Activated naive CD8-positive, alpha-beta T cell treated with anti-CD3 and anti-CD28 coated beads, Interleukin-2, amount 50 U/mL, for 24 hours (primary cell): Measurements from ENCODE around the gene TMEM256.

Experiments used
- ATAC-seq: fragments of 150-1000 bp; cut with Tn5 transposase; one replicate; pipeline ENCODE4 v1.10.0; 2021
- DNase-seq: peaks from one replicate; pipeline ENCODE4 v3.0.0; 2021
- H3K27ac Mint-ChIP-seq: one replicate; pipeline ENCODE4 v1.8.0; 2021; ENCODE audit warnings: mild to moderate bottlenecking, mixed read lengths
- H3K27me3 Mint-ChIP-seq: one replicate; pipeline ENCODE4 v1.8.0; 2021; ENCODE audit warnings: mixed read lengths
- H3K36me3 Mint-ChIP-seq: one replicate; pipeline ENCODE4 v1.8.0; 2021; ENCODE audit warnings: low read depth, mixed read lengths
- H3K4me1 Mint-ChIP-seq: one replicate; pipeline ENCODE4 v1.8.0; 2021; ENCODE audit warnings: mixed read lengths
- H3K4me3 Mint-ChIP-seq: one replicate; pipeline ENCODE4 v1.8.0; 2021; ENCODE audit warnings: mild to moderate bottlenecking, moderate library complexity, mixed read lengths
- H3K9me3 Mint-ChIP-seq: one replicate; pipeline ENCODE4 v1.8.0; 2021; ENCODE audit warnings: mixed read lengths

The TMEM256 gene

GRCh38 chr17:7437369-7437863 is 33.5 kb upstream of the TMEM256 start:
- peak overlapping the region; percentile 91 for H3K4me3 Mint-ChIP-seq
- H3K4me1 Mint-ChIP-seq = peaks cover 46% of the 10 kb centered on the region
- ATAC-seq (no peak), DNase-seq (no peak)
- H3K27ac Mint-ChIP-seq = no peak overlapping the region
- H3K36me3 Mint-ChIP-seq = peaks cover 4% of the 10 kb centered on the region
- peaks cover 34% of the 10 kb centered on the region for H3K27me3 Mint-ChIP-seq
- no peaks in the 10 kb centered on the region for H3K9me3 Mint-ChIP-seq

GRCh38 chr17:7436556-7437368 is 32.9 kb upstream of the TMEM256 start:
- Mint-ChIP-seq H3K4me1 (peaks cover 46% of the 10 kb centered on the region), H3K9me3 (no peaks in the 10 kb centered on the region), H3K27ac (peak overlapping the region; percentile 95), H3K4me3 (peak overlapping the region; percentile 91), H3K27me3 (peaks cover 30% of the 10 kb centered on the region), H3K36me3 (peaks cover 4% of the 10 kb centered on the region)
- DNase-seq (peak; percentile 84), ATAC-seq (peak; percentile 77)

GRCh38 chr17:7435676-7436555 is 32.0 kb upstream of the TMEM256 start:
- Mint-ChIP-seq H3K4me1 (peaks cover 44% of the 10 kb centered on the region), H3K9me3 (no peaks in the 10 kb centered on the region), H3K27me3 (peaks cover 23% of the 10 kb centered on the region), H3K27ac (peak overlapping the region; percentile 95), H3K4me3 (peak overlapping the region; percentile 91), H3K36me3 (peaks cover 4% of the 10 kb centered on the region)
- DNase-seq (peak; percentile 65), ATAC-seq (peak; percentile 25)

GRCh38 chr17:7432296-7432695 is 28.4 kb upstream of the TMEM256 start:
- Mint-ChIP-seq H3K4me3 (no peak overlapping the region), H3K9me3 (no peaks in the 10 kb centered on the region), H3K27ac (no peak overlapping the region), H3K4me1 (peaks cover 17% of the 10 kb centered on the region), H3K27me3 (no peaks in the 10 kb centered on the region), H3K36me3 (no peaks in the 10 kb centered on the region)
- DNase-seq (no peak), ATAC-seq (no peak)

GRCh38 chr17:7431231-7431630 is 27.3 kb upstream of the TMEM256 start:
- H3K36me3 Mint-ChIP-seq = no peaks in the 10 kb centered on the region

GRCh38 chr17:7429722-7430121 is 25.8 kb upstream of the TMEM256 start:
- Mint-ChIP-seq H3K27ac (no peak overlapping the region), H3K4me1 (no peaks in the 10 kb centered on the region), H3K9me3 (no peaks in the 10 kb centered on the region), H3K4me3 (no peak overlapping the region), H3K36me3 (no peaks in the 10 kb centered on the region), H3K27me3 (no peaks in the 10 kb centered on the region)
- no peak for DNase-seq
- ATAC-seq = no peak

More at GRCh38 chr17:7431231-7431630, 27.3 kb upstream of the TMEM256 start:
- no peak for ATAC-seq
- H3K4me3 Mint-ChIP-seq = no peak overlapping the region
- H3K9me3 Mint-ChIP-seq = no peaks in the 10 kb centered on the region
- DNase-seq = no peak
- H3K27me3 Mint-ChIP-seq = no peaks in the 10 kb centered on the region
- H3K27ac Mint-ChIP-seq = no peak overlapping the region
- peaks cover 10% of the 10 kb centered on the region for H3K4me1 Mint-ChIP-seq

GRCh38 chr17:7428557-7428956 is 24.7 kb upstream of the TMEM256 start, which contains the start of gene SPEM3:
Gene SPEM3 (plus strand): TSS chr17:7428857. CDS start chr17:7428903, 46 bp downstream.
- no peaks in the 10 kb centered on the region for H3K36me3 Mint-ChIP-seq
- no peaks in the 10 kb centered on the region for H3K27me3 Mint-ChIP-seq
- H3K4me1 Mint-ChIP-seq = no peaks in the 10 kb centered on the region
- H3K27ac Mint-ChIP-seq = no peak within 1 kb of the TSS
- no peaks in the 10 kb centered on the region for H3K9me3 Mint-ChIP-seq
- ATAC-seq (no peak), DNase-seq (no peak)
- H3K4me3 Mint-ChIP-seq = no peak within 1 kb of the TSS

GRCh38 chr17:7427549-7427948 is 23.7 kb upstream of the TMEM256 start:
- no peak overlapping the region for H3K27ac Mint-ChIP-seq
- DNase-seq (no peak), ATAC-seq (no peak)
- H3K36me3 Mint-ChIP-seq = no peaks in the 10 kb centered on the region
- no peaks in the 10 kb centered on the region for H3K4me1 Mint-ChIP-seq
- no peaks in the 10 kb centered on the region for H3K27me3 Mint-ChIP-seq
- no peak overlapping the region for H3K4me3 Mint-ChIP-seq
- no peaks in the 10 kb centered on the region for H3K9me3 Mint-ChIP-seq

GRCh38 chr17:7426896-7427489 is 23.1 kb upstream of the TMEM256 start:
- Mint-ChIP-seq H3K27me3 (no peaks in the 10 kb centered on the region), H3K36me3 (no peaks in the 10 kb centered on the region), H3K27ac (no peak overlapping the region), H3K9me3 (no peaks in the 10 kb centered on the region), H3K4me3 (no peak overlapping the region), H3K4me1 (no peaks in the 10 kb centered on the region)
- ATAC-seq (no peak), DNase-seq (no peak)

GRCh38 chr17:7426203-7426863 is 22.4 kb upstream of the TMEM256 start:
- H3K4me1 Mint-ChIP-seq = no peaks in the 10 kb centered on the region
- no peaks in the 10 kb centered on the region for H3K27me3 Mint-ChIP-seq
- ATAC-seq (no peak), DNase-seq (no peak)
- H3K4me3 Mint-ChIP-seq = no peak overlapping the region
- H3K9me3 Mint-ChIP-seq = no peaks in the 10 kb centered on the region
- H3K27ac Mint-ChIP-seq = no peak overlapping the region
- no peaks in the 10 kb centered on the region for H3K36me3 Mint-ChIP-seq

GRCh38 chr17:7425756-7426155 is 21.9 kb upstream of the TMEM256 start:
- no peak overlapping the region for H3K4me3 Mint-ChIP-seq
- H3K27ac Mint-ChIP-seq = no peak overlapping the region
- no peaks in the 10 kb centered on the region for H3K36me3 Mint-ChIP-seq
- H3K4me1 Mint-ChIP-seq = no peaks in the 10 kb centered on the region
- H3K27me3 Mint-ChIP-seq = no peaks in the 10 kb centered on the region
- no peak for DNase-seq
- ATAC-seq = no peak
- H3K9me3 Mint-ChIP-seq = no peaks in the 10 kb centered on the region

- H3K36me3 Mint-ChIP-seq = no peaks in the 10 kb centered on the region
These were observed 21.4 kb upstream of the TMEM256 start, which contains the start of gene SPEM2 for GRCh38 chr17:7425316-7425715. Gene SPEM2 (plus strand): TSS chr17:7425616. CDS start chr17:7425689, 73 bp downstream.

GRCh38 chr17:7423679-7424078 is 19.8 kb upstream of the TMEM256 start:
- no peaks in the 10 kb centered on the region for H3K4me1 Mint-ChIP-seq
- no peaks in the 10 kb centered on the region for H3K36me3 Mint-ChIP-seq
- no peak for ATAC-seq
- H3K27ac Mint-ChIP-seq = no peak overlapping the region
- no peaks in the 10 kb centered on the region for H3K9me3 Mint-ChIP-seq
- DNase-seq = no peak
- H3K4me3 Mint-ChIP-seq = no peak overlapping the region
- no peaks in the 10 kb centered on the region for H3K27me3 Mint-ChIP-seq

More at GRCh38 chr17:7425316-7425715, 21.4 kb upstream of the TMEM256 start, which contains the start of gene SPEM2:
- Mint-ChIP-seq H3K4me1 (no peaks in the 10 kb centered on the region), H3K27ac (no peak within 1 kb of the TSS), H3K27me3 (no peaks in the 10 kb centered on the region), H3K4me3 (no peak within 1 kb of the TSS), H3K9me3 (no peaks in the 10 kb centered on the region)
- ATAC-seq (no peak), DNase-seq (no peak)

- no peak overlapping the region for H3K27ac Mint-ChIP-seq
- H3K36me3 Mint-ChIP-seq = no peaks in the 10 kb centered on the region
- no peaks in the 10 kb centered on the region for H3K4me1 Mint-ChIP-seq
- no peak overlapping the region for H3K4me3 Mint-ChIP-seq
- no peak for ATAC-seq
- H3K9me3 Mint-ChIP-seq = no peaks in the 10 kb centered on the region
- no peak for DNase-seq
- H3K27me3 Mint-ChIP-seq = no peaks in the 10 kb centered on the region
These were observed 17.3 kb upstream of the TMEM256 start for GRCh38 chr17:7421186-7421585.
